Measurements from ENCODE around the gene AHCYL2. TPM values are rescaled to one million over a fixed set of nuclear protein-coding genes. Genes with fewer than 3 reads are reported as not detected.

The AHCYL2 gene
- total RNA-seq, 1 donor from 2014 or later, result 19.0 TPM

GRCh38 chr7:129393255-129393654 is 168.4 kb downstream of the AHCYL2 start:
- no peak for DNase-seq (ENCODE audit: extremely low spot score, unreplicated experiment)
- no peak overlapping the region for H3K27ac Mint-ChIP-seq (ENCODE audit: unreplicated experiment)
- no peak overlapping the region for H3K4me3 Mint-ChIP-seq (ENCODE audit: unreplicated experiment)
- no peaks in the 10 kb centered on the region for H3K27me3 Mint-ChIP-seq (ENCODE audit: unreplicated experiment)
- no peaks in the 10 kb centered on the region for H3K9me3 Mint-ChIP-seq (ENCODE audit: unreplicated experiment)
- H3K4me1 Mint-ChIP-seq (ENCODE audit: unreplicated experiment), result no peaks in the 10 kb centered on the region
- peaks cover 23% of the 10 kb centered on the region for H3K36me3 Mint-ChIP-seq (ENCODE audit: unreplicated experiment)
- TF ChIP-seq CTCF (IDR thresholded peaks at IDR 0.05), result no peak

DNA sequence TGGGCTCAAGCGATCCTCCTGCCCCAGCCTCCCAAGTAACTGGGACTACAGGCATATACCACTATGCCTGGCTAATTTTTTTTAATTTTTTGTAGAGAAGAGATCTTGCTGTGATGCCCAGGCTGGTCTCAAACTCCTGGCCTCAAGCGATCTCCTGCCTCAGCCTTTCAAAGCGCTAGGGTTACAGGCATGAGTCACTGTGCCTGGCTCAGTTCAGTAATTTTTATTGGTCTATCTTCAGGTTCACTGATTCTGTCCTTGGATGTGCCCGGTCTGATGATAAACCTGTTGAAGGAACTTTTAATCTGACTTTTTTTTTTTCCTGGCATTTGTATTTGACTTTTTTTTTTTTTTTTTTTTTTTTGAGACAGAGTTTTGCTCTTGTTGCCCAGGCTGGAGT is 169.3 kb downstream of the AHCYL2 start:
- Mint-ChIP-seq H3K36me3 (ENCODE audit: unreplicated experiment) (peaks cover 19% of the 10 kb centered on the region), H3K9me3 (ENCODE audit: unreplicated experiment) (no peaks in the 10 kb centered on the region), H3K27ac (ENCODE audit: unreplicated experiment) (no peak overlapping the region), H3K27me3 (ENCODE audit: unreplicated experiment) (no peaks in the 10 kb centered on the region), H3K4me1 (ENCODE audit: unreplicated experiment) (no peaks in the 10 kb centered on the region), H3K4me3 (ENCODE audit: unreplicated experiment) (no peak overlapping the region)
- TF ChIP-seq CTCF (IDR thresholded peaks at IDR 0.05), result no peak
- no peak for DNase-seq (ENCODE audit: extremely low spot score, unreplicated experiment)

DNA sequence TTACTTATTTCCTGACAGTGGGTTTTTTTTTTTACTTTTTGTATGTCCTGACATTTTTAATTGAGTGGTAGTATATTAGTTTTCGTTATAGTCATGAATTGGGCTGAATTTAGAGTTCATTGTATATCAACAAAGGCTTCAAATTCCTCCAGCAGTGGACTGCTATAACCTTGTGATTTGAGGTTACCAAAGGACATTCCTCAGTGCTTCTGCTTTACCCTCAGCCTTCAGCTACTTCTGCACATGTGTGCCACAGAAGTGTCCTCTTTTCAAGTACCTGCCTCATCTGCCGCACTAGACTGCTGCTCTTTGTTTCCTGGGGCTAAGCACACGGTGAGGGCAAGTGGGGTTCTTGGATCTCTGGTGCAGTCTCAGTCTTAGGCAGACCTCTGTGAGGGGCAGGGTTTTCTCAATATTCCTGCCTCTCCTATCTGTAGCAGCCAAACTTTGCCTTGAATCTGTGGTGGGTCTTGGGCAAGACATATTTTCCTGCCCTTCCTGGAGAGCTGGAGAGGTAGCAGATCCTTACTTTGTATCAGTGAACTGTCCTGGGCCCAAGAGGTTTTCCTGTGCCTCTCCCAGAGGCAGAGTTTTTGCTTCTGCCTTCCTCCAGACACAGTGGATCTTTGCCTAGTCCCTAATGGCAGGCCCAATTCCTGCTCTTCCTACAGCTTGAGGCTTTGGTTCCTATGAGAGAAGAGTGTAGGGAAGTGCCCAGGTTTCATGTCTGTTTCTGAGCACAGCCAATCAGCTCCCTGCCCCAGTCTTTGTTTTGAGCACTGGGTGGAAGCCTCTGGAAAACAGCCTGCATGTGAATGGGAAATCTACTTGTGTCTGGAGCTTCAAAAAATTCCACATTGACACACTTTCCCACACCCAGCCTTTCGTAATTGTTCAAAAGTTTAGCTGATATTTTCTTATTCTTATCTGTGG is 170.4 kb downstream of the AHCYL2 start:
- H3K4me3 Mint-ChIP-seq (ENCODE audit: unreplicated experiment), result no peak overlapping the region
- H3K27me3 Mint-ChIP-seq (ENCODE audit: unreplicated experiment), result no peaks in the 10 kb centered on the region
- H3K9me3 Mint-ChIP-seq (ENCODE audit: unreplicated experiment), result no peaks in the 10 kb centered on the region
- H3K27ac Mint-ChIP-seq (ENCODE audit: unreplicated experiment), result no peak overlapping the region
- no peak for DNase-seq (ENCODE audit: extremely low spot score, unreplicated experiment)
- H3K36me3 Mint-ChIP-seq (ENCODE audit: unreplicated experiment), result peaks cover 21% of the 10 kb centered on the region
- H3K4me1 Mint-ChIP-seq (ENCODE audit: unreplicated experiment), result no peaks in the 10 kb centered on the region
- TF ChIP-seq CTCF (IDR thresholded peaks at IDR 0.05), result no peak

- TF ChIP-seq CTCF (IDR thresholded peaks at IDR 0.05), result no peak
- Mint-ChIP-seq H3K27me3 (ENCODE audit: unreplicated experiment) (no peaks in the 10 kb centered on the region), H3K27ac (ENCODE audit: unreplicated experiment) (no peak overlapping the region), H3K4me3 (ENCODE audit: unreplicated experiment) (no peak overlapping the region), H3K4me1 (ENCODE audit: unreplicated experiment) (peaks cover 15% of the 10 kb centered on the region), H3K9me3 (ENCODE audit: unreplicated experiment) (no peaks in the 10 kb centered on the region), H3K36me3 (ENCODE audit: unreplicated experiment) (peaks cover 19% of the 10 kb centered on the region)
- DNase-seq (ENCODE audit: extremely low spot score, unreplicated experiment), result no peak
Observed at GRCh38 chr7:129401228-129401966, 176.6 kb downstream of the AHCYL2 start.
